H1 (cell line): ENCODE results near the gene NEDD4L.

Experiments used
- CTCF ChIP-seq, 3 experiments: IDR thresholded peaks; 1 replicate in 2 of 3; 2 replicates in 1 of 3; pipeline versions ENCODE4 v1.5.1 to v1.6.1; 2011; ENCODE audit warnings: low read length in 3 of 3, mild to moderate bottlenecking in 3 of 3, inconsistent platforms in 2 of 3, low read depth in 1 of 3, moderate library complexity in 1 of 3; ENCODE audit not compliant: insufficient read depth in 1 of 3; ENCODE audit errors: control extremely low read depth in 1 of 3
- FOSL1 ChIP-seq: IDR thresholded peaks from 2 replicates; pipeline ENCODE4 v1.6.1; 2011; ENCODE audit warnings: mild to moderate bottlenecking, low read depth, low read length, moderate library complexity; ENCODE audit not compliant: insufficient read depth
- JUND ChIP-seq: IDR thresholded peaks from 2 replicates; pipeline ENCODE4 v1.6.1; 2011; ENCODE audit warnings: mild to moderate bottlenecking, improper control_type of control experiment, low read length
- KDM4A ChIP-seq: IDR thresholded peaks from one replicate; pipeline ENCODE4 v1.7.1; 2012; ENCODE audit warnings: low read depth, mild to moderate bottlenecking, moderate library complexity, low read length, inconsistent platforms; ENCODE audit not compliant: severe bottlenecking
- MAX ChIP-seq: IDR thresholded peaks from 2 replicates; pipeline ENCODE4 v1.6.1; 2012; ENCODE audit warnings: inconsistent platforms
- POLR2A ChIP-seq, 2 experiments: IDR thresholded peaks; 1 replicate in 1 of 2; 2 replicates in 1 of 2; pipeline ENCODE4 v1.6.1; 2011; ENCODE audit warnings: low read depth in 2 of 2, low read length in 2 of 2, mild to moderate bottlenecking in 2 of 2; ENCODE audit errors: control extremely low read depth in 1 of 2
- RAD21 ChIP-seq, 2 experiments: IDR thresholded peaks in 1 of 2; conservative IDR thresholded peaks in 1 of 2; 2 replicates each; pipeline ENCODE4 v1.6.1; 2011; ENCODE audit warnings: low read depth in 2 of 2, low read length in 2 of 2, improper control_type of control experiment in 1 of 2, inconsistent platforms in 1 of 2, mild to moderate bottlenecking in 1 of 2, moderate library complexity in 1 of 2
- RFX5 ChIP-seq: IDR thresholded peaks from 2 replicates; pipeline ENCODE4 v1.6.1; 2011; ENCODE audit warnings: low read depth, low read length, improper control_type of control experiment, borderline replicate concordance
- TAF1 ChIP-seq: IDR thresholded peaks from 2 replicates; pipeline ENCODE4 v1.6.1; 2011; ENCODE audit warnings: mild to moderate bottlenecking, low read depth, low read length
- USF2 ChIP-seq: IDR thresholded peaks from 2 replicates; pipeline ENCODE4 v1.6.1; 2011; ENCODE audit warnings: low read length, improper control_type of control experiment

- TF ChIP-seq CTCF (IDR thresholded peaks at IDR 0.05; ENCODE audit: control extremely low read depth in 1 of 3, insufficient read depth in 1 of 3, low read depth in 1 of 3, low read length in 3 of 3) (no peak), POLR2A (IDR thresholded peaks at IDR 0.05; ENCODE audit: control extremely low read depth in 1 of 2, low read depth in 2 of 2, low read length in 2 of 2) (no peak), RFX5 (no peak), RAD21 (IDR thresholded peaks at IDR 0.05 in 1 of 2, conservative IDR thresholded peaks at IDR 0.05 in 1 of 2; ENCODE audit: low read depth in 2 of 2, low read length in 2 of 2) (no peak), KDM4A (no peak), JUND (no peak), MAX (no peak), FOSL1 (no peak), USF2 (no peak), TAF1 (no peak)
These were observed 138.0 kb downstream of the NEDD4L start for GRCh38 chr18:58181988-58182387.
